Neural progenitor cell (in vitro differentiated cells): ENCODE data around the gene GIMAP4.

Experiments
- CTCF ChIP-seq: fragments of 200-600 bp; sonication (generic); IDR thresholded peaks from 2 replicates; pipeline ENCODE4 v1.5.1; 2017; ENCODE audit warnings: antibody characterized with exemption, mild to moderate bottlenecking
- EZH2 ChIP-seq: fragments of 200-600 bp; sonication (generic); IDR thresholded peaks from 2 replicates; pipeline ENCODE4 v1.6.1; 2017; ENCODE audit warnings: antibody characterized with exemption, mild to moderate bottlenecking, moderate library complexity

- no peak for TF ChIP-seq CTCF
- no peak for TF ChIP-seq EZH2
These were observed 13.6 kb downstream of the GIMAP4 start for GRCh38 chr7:150580638-150581394.
